HEK293T (cell line): ENCODE measurements around the gene INPP5A.

Source experiments
- FOXA1 ChIP-seq: fragments of 450-650 bp; IDR thresholded peaks from 2 replicates; pipeline ENCODE4 v1.6.1; 2016; ENCODE audit warnings: mild to moderate bottlenecking
- FOXM1 ChIP-seq: fragments of 450-650 bp; IDR thresholded peaks from 2 replicates; pipeline ENCODE4 v1.6.1; 2017; ENCODE audit warnings: mild to moderate bottlenecking, borderline replicate concordance
- HDGF ChIP-seq: fragments of 450-650 bp; IDR thresholded peaks from 2 replicates; pipeline ENCODE4 v1.6.1; 2017; ENCODE audit warnings: antibody characterized with exemption, borderline replicate concordance
- NFRKB ChIP-seq: fragments of 450-650 bp; IDR thresholded peaks from 2 replicates; pipeline ENCODE4 v1.6.1; 2016; ENCODE audit warnings: mild to moderate bottlenecking, moderate library complexity
- SP1 ChIP-seq: fragments of 450-650 bp; IDR thresholded peaks from 2 replicates; pipeline ENCODE4 v1.6.1; 2017
- SUZ12 ChIP-seq: fragments of 450-650 bp; IDR thresholded peaks from 2 replicates; pipeline ENCODE4 v1.6.1; 2016; ENCODE audit warnings: mild to moderate bottlenecking

DNA sequence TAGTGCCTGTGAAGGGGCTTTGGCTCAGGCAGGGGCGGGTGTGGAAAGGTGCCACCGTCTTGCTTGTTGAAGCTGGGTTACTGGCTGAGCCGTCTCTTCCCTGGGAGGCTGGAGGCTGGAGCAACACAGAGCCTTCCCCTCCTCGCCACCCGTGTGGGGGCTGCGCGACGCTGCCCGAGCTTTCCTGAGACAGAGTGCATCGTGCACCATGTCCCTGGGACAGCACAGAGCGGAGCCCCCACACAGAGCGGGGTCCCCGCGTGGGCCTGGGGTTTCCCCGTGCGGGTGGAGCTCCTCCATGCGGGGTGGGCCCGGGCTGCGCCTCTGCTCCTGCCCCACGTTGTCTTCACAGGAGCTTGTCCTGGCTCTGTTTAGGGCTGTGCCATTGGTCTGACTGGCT, 69.9 kb downstream of the INPP5A start:
- TF ChIP-seq SP1 (no peak), HDGF (no peak), FOXA1 (no peak), FOXM1 (no peak), SUZ12 (no peak), NFRKB (no peak)
